HL-60/S4 (cell line): ENCODE results near the gene ENPP1.

Experiments used
- in situ Hi-C: fragments of 300-500 bp; cut with MboI; formaldehyde crosslinking; loops from 2 replicates; pipeline ENCODE4 v1.14.3; 2022; ENCODE audit warnings: low sequenced_read_pairs

Gene ENPP1

DNA sequence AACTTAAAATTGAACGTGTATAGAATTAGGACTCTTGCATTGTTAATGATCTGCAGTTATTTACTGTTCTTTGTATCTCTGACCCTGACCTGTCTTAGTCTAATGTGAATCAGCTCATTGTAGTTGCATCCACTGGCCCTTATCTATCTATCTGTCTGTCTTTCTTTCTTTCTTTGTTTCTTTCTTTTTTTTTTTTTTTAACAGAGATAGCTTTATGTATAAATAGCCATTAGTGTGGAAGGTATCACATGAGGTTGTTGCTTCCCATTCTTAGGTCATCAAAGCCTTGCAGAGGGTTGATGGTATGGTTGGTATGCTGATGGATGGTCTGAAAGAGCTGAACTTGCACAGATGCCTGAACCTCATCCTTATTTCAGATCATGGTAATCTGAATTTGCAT is 59.9 kb downstream of the ENPP1 start:
- in situ Hi-C loops, result no loop called here

GRCh38 chr6:131868836-131869235 is 61.0 kb downstream of the ENPP1 start:
- in situ Hi-C loops, result no loop called here

GRCh38 chr6:131875647-131876046 is 67.8 kb downstream of the ENPP1 start:
- in situ Hi-C loops, result no loop called here

DNA sequence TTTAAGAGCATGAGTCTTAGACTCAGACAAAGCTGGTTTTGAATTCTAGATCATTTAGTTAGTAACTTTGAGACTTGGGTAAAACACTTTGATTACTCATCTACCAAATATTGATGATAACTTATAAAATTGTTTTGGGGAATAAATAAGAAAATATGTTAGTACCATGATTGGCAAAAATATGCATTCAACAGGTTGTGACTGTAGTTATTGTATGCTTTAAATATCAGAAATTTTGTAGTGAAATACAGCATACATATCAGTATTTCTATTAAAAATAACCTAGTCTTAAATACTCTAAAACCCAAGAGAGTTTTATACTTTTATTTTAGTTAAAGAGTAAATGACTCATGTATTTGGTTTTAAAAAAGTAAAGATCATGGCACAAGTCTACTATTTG is 68.7 kb downstream of the ENPP1 start:
- in situ Hi-C loops, result no loop called here

DNA sequence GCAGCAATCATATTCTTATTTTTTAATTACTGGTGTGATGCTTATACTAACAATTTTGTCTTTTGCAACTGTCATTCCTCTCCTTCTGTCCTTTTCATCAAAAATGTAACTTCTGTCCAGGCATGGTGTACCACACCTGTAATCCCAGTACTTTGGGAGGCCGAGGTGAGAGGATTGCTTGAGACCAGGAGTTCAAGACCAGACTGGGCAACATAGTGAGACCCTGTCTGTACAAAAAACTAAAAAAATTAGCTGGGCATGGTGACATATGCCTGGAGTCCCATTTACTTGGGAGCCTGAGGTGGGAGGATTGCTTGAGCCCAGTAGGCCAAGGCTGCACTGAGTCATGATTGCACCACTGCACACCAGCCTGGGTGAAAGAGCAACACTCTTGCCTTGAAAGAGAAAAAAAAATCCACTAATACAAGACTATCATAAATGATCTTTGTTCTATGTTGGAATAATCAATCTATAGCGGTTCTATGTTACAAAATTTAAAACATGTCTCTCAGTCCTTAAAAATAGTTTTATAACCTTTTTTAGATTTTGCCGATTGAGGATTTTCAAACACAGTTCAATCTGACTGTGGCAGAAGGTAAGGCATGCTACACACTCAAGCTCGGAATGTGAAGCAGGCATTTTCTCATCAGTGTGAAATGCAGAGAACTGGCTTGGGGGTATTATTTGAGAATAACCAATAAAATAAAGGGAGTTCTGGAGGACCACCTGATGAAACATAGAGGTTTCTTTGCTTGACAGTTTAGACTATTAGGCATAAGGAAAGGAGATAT is 70.4 kb downstream of the ENPP1 start:
- in situ Hi-C loops, result no loop called here

DNA sequence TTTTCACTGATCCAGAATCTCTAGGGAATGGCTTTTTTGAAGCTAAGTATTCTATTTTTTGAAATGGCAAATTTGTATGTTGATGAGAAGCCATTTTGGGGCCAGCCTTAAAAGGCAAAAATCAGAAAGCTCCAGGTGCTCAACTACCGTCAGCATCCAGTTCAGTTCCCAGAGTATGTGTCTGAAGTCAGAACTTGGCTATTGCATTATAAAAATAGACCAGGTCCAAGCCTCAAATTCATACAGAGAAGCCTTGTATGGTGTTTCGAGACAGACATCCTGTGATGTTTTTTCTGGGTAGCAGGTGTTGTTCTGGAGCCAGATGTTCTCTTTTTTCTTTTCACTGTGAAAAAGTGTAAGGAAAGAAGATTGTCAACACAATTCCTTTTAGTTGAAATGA is 75.2 kb downstream of the ENPP1 start:
- in situ Hi-C loops, result no loop called here

GRCh38 chr6:131885237-131885636 is 77.4 kb downstream of the ENPP1 start:
- in situ Hi-C loops, result no loop called here

GRCh38 chr6:131886517-131886916 is 78.7 kb downstream of the ENPP1 start:
- in situ Hi-C loops, result no loop called here

- in situ Hi-C loops, result no loop called here
Measured at GRCh38 chr6:131890091-131890490, 82.3 kb downstream of the ENPP1 start.

GRCh38 chr6:131893198-131893597 is 85.4 kb downstream of the ENPP1 start:
- in situ Hi-C loops, result no loop called here

DNA sequence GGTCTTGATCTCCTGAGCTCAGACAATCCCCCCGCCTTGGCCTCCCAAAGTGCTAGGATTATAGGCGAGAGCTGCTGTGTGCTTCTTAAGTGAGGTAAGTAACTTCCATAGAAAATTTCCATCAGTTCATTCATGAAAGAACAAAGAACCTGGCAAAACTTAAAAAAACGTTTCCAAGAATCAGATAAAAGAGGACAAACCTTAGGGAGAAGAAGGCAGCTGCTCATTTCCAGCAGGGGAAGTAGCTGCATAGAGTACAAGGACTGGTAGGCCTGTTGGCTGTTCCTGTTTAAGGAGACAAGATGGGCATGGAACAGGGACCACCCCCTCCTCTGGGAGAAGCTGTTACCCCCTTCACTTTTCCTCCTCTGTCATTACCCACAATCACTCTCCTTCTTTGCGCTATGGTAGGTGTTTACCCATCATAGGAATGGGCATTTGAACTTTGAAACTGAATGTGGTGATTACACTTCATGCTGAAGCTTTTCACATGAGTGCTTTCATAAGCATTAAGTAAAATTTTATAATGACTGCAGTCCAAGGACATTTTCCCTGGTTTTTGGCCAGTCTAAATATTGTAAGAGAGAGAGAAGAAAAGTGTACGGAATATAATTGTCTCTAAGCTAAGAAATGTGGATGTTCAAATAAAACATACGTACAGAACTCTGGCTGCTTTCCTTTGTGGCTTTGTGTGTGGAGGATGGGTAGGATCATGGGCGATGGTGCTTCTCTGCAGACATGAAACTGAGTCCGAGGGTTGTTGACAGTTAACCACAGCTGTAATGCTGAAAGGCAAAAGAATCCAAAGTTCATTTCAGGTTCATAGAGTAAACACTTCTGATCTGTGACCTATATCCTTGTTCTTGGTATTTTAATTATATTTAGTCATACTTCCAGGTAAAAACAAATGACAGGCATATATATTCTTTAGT is 86.9 kb downstream of the ENPP1 start:
- in situ Hi-C loops, result no loop called here

GRCh38 chr6:131897050-131897435 is 89.2 kb downstream of the ENPP1 start:
- in situ Hi-C loops, result no loop called here

GRCh38 chr6:131897621-131898020 is 89.8 kb downstream of the ENPP1 start:
- in situ Hi-C loops, result no loop called here

GRCh38 chr6:131898718-131899117 is 90.9 kb downstream of the ENPP1 start:
- in situ Hi-C loops, result no loop called here

- in situ Hi-C loops, result loop anchor here (25.0 kb wide), 2 partner anchors 213 to 587 kb away; no protein-coding TSS in a partner anchor
Measured at GRCh38 chr6:131900231-131900630, 92.4 kb downstream of the ENPP1 start.

- in situ Hi-C loops, result loop anchor here (25.0 kb wide), 2 partner anchors 214 to 586 kb away; no protein-coding TSS in a partner anchor
Measured at GRCh38 chr6:131901326-131901873, 93.6 kb downstream of the ENPP1 start.

- in situ Hi-C loops, result loop anchor here (25.0 kb wide), 2 partner anchors 216 to 584 kb away; no protein-coding TSS in a partner anchor
Measured at GRCh38 chr6:131903734-131904133, 95.9 kb downstream of the ENPP1 start.

- in situ Hi-C loops, result loop anchor here (25.0 kb wide), 2 partner anchors 221 to 579 kb away; no protein-coding TSS in a partner anchor
Measured at GRCh38 chr6:131908787-131909186, 101.0 kb downstream of the ENPP1 start.

- in situ Hi-C loops, result loop anchor here (25.0 kb wide), 2 partner anchors 222 to 578 kb away; no protein-coding TSS in a partner anchor
Measured at GRCh38 chr6:131909408-131910218, 101.8 kb downstream of the ENPP1 start.

GRCh38 chr6:131910219-131910589 is 102.4 kb downstream of the ENPP1 start:
- in situ Hi-C loops, result loop anchor here (25.0 kb wide), 2 partner anchors 223 to 577 kb away; no protein-coding TSS in a partner anchor
